Transverse colon (tissue), 4 donors: Measurements from ENCODE around the gene CDC42BPG.

ENCODE experiments used
- CTCF ChIP-seq, 5 experiments: fragments of 200-600 bp in 3 of 5; fragments of 450-650 bp in 2 of 5; sonication (generic) in 3 of 5; IDR thresholded peaks; 1 replicate in 2 of 5; 2 replicates in 3 of 5; pipeline ENCODE4 v1.5.1; 2016 to 2017; ENCODE audit warnings: antibody characterized with exemption in 5 of 5, inconsistent platforms in 3 of 5, mild to moderate bottlenecking in 2 of 5, moderate library complexity in 1 of 5
- EP300 ChIP-seq: sonication (generic); formaldehyde crosslinking; IDR thresholded peaks from one replicate; pipeline ENCODE4 v1.6.1; 2017; ENCODE audit warnings: antibody characterized with exemption, low read depth
- POLR2A ChIP-seq: fragments of 450-650 bp; IDR thresholded peaks from one replicate; pipeline ENCODE4 v1.6.1; 2016; ENCODE audit warnings: antibody characterized with exemption, mild to moderate bottlenecking, moderate library complexity
- POLR2AphosphoS5 ChIP-seq, 3 donors: sonication (generic); formaldehyde crosslinking; IDR thresholded peaks; one replicate each; pipeline ENCODE4 v1.6.1; 2016; ENCODE audit warnings: antibody characterized with exemption in 3 of 3

DNA sequence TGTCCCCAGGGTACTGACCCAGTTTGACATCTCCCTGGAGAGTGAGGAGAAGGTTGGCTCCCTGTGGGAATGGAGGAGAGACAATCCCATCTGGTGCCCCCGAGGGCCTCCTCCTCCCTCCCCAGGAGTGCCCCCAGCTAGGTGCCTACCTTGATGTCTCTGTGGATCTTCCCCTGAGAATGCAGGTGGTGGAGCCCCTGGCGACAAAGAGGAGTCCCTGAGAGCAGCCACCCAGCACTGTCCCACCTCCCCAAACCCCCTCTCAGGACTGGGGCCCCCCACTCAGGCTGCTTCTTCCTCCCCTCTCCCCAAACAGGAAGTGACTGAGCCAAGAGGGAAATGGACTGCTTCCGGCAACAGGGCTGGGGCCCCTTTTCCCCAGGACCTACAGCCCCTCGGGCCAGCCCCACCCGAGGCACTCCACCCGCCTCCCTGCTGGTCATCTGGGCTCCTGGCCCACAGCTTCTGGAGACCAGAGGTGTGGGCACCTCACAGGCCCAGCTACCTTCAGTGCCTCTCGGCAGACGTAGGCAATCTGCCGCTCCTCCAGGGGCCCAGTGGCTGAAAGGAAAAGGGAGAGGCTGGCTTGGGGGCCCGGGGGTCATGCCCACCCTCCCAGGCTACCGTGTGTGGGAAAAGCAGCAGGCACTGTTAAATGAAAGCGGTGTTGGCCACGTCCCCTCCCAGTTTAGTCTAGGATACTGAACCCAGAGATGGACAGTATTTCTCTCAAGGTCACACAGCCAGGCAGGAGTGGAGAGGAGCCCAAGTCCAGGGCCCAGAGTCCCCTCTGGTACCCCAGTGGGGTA lies 42.7 kb downstream of the CDC42BPG start:
- TF ChIP-seq POLR2AphosphoS5 (IDR thresholded peaks at IDR 0.05) = no peak
- no peak for TF ChIP-seq POLR2A
- TF ChIP-seq EP300 = no peak
- no peak for TF ChIP-seq CTCF (IDR thresholded peaks at IDR 0.05)
